NCI-H2029 treated with DMSO at 0.1 percent for 48 hours (cell line): Measurements from ENCODE around the gene VPS16.
A peak's percentile ranks its signal among the peaks of the same experiment; 100 is the strongest.
"Not testable (repeated sequence)": the region's sequence is repeated elsewhere in the genome, so short reads cannot be mapped to it uniquely, and the experiment has no call there.

Experiments used
- DNase-seq: peaks from one replicate; lab custom pipeline; 2025; lab: John Stamatoyannopoulos, UW

VPS16 gene

GRCh38 chr20:2871661-2872458 is 31.3 kb downstream of the VPS16 start:
- DNase-seq = no peak

GRCh38 chr20:2872459-2873009 is 32.0 kb downstream of the VPS16 start:
- no peak for DNase-seq

GRCh38 chr20:2873010-2873746 is 32.6 kb downstream of the VPS16 start, which contains the start of gene PTPRA:
PTPRA (plus strand) TSS chr20:2873481; CDS start chr20:2964278, 90,797 bp downstream.
- peak; percentile 57 for DNase-seq

DNA sequence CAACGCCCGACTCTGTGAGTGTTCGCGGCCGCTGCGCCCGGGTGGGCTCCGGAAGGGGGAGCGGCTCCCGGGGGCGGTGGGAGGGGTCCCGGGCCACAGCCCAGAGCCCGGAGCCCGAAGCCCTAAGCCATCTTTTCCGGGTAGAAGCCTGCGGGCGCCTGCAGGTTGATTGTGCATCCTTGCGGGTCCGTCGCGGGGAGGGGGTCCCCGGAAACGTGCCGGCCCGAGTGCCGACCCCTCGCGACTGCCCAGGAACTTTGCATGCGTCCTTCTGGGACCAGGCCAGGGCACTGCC is 33.1 kb downstream of the VPS16 start:
- no peak for DNase-seq

GRCh38 chr20:2874456-2874855 is 33.9 kb downstream of the VPS16 start:
- no peak for DNase-seq

- no peak for DNase-seq
Measured at GRCh38 chr20:2875690-2876203, 35.2 kb downstream of the VPS16 start.

DNA sequence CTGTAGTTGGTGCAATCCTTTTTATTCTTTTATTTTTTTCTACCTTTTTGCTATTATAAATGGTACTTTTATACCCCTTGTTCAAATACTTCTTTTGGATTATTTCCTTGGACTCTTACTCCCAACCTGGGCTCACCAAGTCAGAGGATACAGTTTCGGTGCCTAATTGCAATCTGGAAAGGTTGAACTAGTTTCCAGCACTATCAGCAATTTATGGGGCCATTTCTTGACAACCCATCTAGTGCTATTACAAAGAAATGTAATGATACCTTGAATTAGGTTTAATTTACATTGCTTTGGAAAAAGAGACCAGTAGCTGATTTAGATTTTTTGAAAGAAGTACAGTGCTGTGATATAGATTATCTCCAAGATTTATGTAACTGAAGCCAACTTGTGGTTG is 38.0 kb downstream of the VPS16 start:
- DNase-seq = no peak

DNA sequence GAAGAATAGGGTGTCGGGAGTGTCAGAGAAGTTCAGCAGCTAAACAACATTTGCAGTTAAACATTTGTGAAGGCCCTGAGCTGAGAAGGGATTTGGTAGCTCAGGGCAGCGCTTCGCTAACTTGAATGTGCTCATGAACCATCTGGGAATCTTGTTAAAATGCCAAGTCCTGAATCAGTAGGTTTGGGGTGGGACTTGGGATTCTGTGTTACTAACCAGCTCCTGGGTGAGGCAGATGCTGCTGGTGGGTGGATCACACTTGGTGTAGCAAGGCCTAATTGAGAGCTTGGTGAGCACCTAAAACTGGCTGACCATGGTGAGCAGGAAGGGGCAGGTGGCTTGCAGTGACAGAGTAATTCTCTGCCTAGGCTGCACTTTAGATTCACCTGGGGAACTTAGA is 38.6 kb downstream of the VPS16 start:
- DNase-seq = no peak

DNA sequence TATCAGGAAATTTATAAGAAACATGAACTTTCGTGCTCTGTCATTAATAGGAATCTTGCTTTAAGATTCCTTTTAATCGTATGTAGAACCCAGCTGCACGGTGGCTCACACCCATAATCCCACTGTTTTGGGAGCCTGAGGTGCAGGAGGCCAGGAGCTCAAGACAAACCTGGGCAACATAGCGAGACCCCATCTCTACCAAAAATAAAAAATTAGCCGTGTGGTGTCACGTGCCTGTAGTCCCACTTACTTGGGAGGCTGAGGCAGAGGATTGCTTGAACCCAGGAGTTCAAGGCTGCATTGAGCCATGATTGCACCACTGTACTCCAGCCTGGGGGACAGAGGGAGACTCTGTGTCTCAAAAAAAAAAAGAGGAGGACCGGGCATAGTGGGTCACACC is 40.1 kb downstream of the VPS16 start:
- no peak for DNase-seq

- no peak for DNase-seq
Measured at GRCh38 chr20:2883726-2884637, 43.4 kb downstream of the VPS16 start.

- DNase-seq = no peak
Measured at GRCh38 chr20:2887715-2888114, 47.2 kb downstream of the VPS16 start.

GRCh38 chr20:2888224-2888955 is 47.8 kb downstream of the VPS16 start:
- DNase-seq = no peak

- DNase-seq = no peak
Measured at GRCh38 chr20:2889209-2889608, 48.7 kb downstream of the VPS16 start.

DNA sequence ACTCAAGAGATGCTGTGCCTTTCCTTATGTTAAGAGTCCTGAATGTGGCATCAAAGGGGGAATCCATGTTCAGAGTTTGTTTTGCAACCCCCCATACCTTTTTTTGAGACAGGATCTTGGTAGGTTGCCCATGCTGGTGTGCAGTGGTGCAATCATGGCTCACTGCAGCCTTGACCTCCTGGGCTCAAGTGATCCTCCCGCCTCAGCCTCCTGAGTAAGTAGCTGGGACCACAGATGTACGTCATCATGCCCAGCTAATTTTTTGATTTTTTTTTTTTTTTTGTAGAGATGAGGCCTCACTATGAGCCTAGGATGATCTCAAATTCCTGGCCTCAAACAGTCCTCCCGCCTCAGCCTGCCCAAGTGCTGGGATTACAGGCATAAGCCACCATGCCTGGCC is 49.3 kb downstream of the VPS16 start:
- DNase-seq = no peak

GRCh38 chr20:2890742-2891141 is 50.2 kb downstream of the VPS16 start:
- DNase-seq = no peak

GRCh38 chr20:2891343-2891742 is 50.8 kb downstream of the VPS16 start:
- DNase-seq = no peak

- DNase-seq = no peak
Measured at GRCh38 chr20:2892376-2892775, 51.8 kb downstream of the VPS16 start.

- DNase-seq = no peak
Measured at GRCh38 chr20:2894221-2894620, 53.7 kb downstream of the VPS16 start.

GRCh38 chr20:2895154-2895553 is 54.6 kb downstream of the VPS16 start:
- not testable (repeated sequence) for DNase-seq

DNA sequence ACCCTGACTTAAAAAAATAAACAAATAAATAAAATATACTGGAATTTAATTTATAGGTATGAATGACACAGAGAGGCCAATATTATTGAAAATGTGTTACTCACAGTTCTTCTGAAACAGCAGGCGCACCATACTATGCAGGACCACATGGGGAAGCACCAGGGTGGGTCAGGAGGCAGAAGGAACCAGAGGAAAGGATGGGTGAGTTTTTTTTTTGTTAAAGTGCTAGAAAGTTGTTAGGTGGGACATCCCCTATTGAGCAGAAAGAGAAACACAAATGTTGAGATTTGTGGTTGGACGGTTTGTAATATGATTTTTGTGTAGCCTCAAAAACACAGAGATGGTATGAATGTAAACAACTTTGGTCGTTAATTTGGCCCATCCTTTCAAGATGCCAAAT is 58.7 kb downstream of the VPS16 start:
- no peak for DNase-seq

DNA sequence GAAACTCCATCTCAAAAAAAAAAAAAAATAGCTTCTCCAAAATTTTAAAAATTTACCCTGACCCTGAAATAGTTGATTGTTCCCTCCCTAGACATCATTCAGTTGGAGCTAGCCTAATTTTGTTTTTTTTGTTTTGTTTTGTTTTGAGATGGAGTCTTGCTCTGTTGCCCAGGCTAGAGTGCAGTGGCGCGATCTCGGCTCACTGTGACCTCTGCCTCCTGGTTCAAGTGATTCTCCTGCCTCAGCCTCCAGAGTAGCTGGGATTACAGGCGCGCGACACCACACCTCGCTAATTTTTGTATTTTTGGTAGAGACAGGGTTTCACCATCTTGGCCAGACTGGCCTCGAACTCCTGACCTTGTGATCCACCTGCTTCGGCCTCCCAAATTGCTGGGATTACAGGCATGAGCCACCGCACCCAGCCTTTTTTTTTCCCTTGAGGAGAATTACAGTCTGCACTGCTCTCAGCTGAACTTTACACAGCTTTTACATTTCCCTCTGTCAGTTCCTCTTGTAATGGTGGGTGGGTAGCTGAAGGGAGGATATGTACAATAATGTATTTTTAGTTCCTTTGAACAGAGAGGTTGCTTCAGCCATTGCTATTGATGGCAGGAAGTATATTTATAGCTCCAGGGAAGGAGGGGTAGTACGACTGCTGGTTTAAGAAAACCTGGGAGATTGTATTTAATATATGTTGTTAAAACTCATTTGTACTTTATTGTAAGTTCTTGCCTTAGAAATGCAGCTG is 60.5 kb downstream of the VPS16 start:
- DNase-seq = no peak
